ENCODE data around the gene SERPINA4.

Gene SERPINA4

GRCh38 chr14:94536836-94537235 lies 24.4 kb upstream of the SERPINA4 start:
- DNase-seq (ENCODE audit: low spot score), result no peak
- no peaks in the 10 kb centered on the region for H3K4me1 ChIP-seq (ENCODE audit: insufficient read depth, poor library complexity, severe bottlenecking)
- peak; percentile 34 for TF ChIP-seq CTCF (IDR thresholded peaks at IDR 0.05; ENCODE audit: poor library complexity, severe bottlenecking)
- no peak overlapping the region for H3K4me3 ChIP-seq (ENCODE audit: severe bottlenecking)
- H3K36me3 ChIP-seq (ENCODE audit: low read depth), result no peaks in the 10 kb centered on the region
- ATAC-seq (ENCODE audit: low read depth), result no peak
- no peaks in the 10 kb centered on the region for H3K27me3 ChIP-seq (ENCODE audit: insufficient read depth, poor library complexity, severe bottlenecking)
- no peaks in the 10 kb centered on the region for H3K9me3 ChIP-seq (ENCODE audit: severe bottlenecking)
- H3K27ac ChIP-seq (ENCODE audit: poor library complexity, severe bottlenecking), result no peak overlapping the region

- no peaks in the 10 kb centered on the region for H3K9me3 ChIP-seq (ENCODE audit: severe bottlenecking)
- TF ChIP-seq CTCF (IDR thresholded peaks at IDR 0.05; ENCODE audit: poor library complexity, severe bottlenecking), result no peak
- no peak overlapping the region for H3K4me3 ChIP-seq (ENCODE audit: severe bottlenecking)
- no peak overlapping the region for H3K27ac ChIP-seq (ENCODE audit: poor library complexity, severe bottlenecking)
- no peaks in the 10 kb centered on the region for H3K36me3 ChIP-seq (ENCODE audit: low read depth)
- DNase-seq (ENCODE audit: low spot score) (no peak), ATAC-seq (ENCODE audit: low read depth) (no peak)
- peaks cover 3% of the 10 kb centered on the region for H3K4me1 ChIP-seq (ENCODE audit: insufficient read depth, poor library complexity, severe bottlenecking)
- H3K27me3 ChIP-seq (ENCODE audit: insufficient read depth, poor library complexity, severe bottlenecking), result no peaks in the 10 kb centered on the region
These were observed 23.0 kb upstream of the SERPINA4 start for GRCh38 chr14:94538070-94538740.

GRCh38 chr14:94539181-94539580 lies 22.1 kb upstream of the SERPINA4 start:
- no peak overlapping the region for H3K4me3 ChIP-seq (ENCODE audit: severe bottlenecking)
- H3K9me3 ChIP-seq (ENCODE audit: severe bottlenecking), result no peaks in the 10 kb centered on the region
- ATAC-seq (ENCODE audit: low read depth) (no peak), DNase-seq (ENCODE audit: low spot score) (no peak)
- H3K4me1 ChIP-seq (ENCODE audit: insufficient read depth, poor library complexity, severe bottlenecking), result peaks cover 3% of the 10 kb centered on the region
- H3K36me3 ChIP-seq (ENCODE audit: low read depth), result no peaks in the 10 kb centered on the region
- TF ChIP-seq CTCF (IDR thresholded peaks at IDR 0.05; ENCODE audit: poor library complexity, severe bottlenecking), result no peak
- H3K27ac ChIP-seq (ENCODE audit: poor library complexity, severe bottlenecking), result no peak overlapping the region
- H3K27me3 ChIP-seq (ENCODE audit: insufficient read depth, poor library complexity, severe bottlenecking), result no peaks in the 10 kb centered on the region

- Histone ChIP-seq H3K9me3 (ENCODE audit: severe bottlenecking) (no peaks in the 10 kb centered on the region), H3K4me1 (ENCODE audit: insufficient read depth, poor library complexity, severe bottlenecking) (peaks cover 3% of the 10 kb centered on the region), H3K27me3 (ENCODE audit: insufficient read depth, poor library complexity, severe bottlenecking) (no peaks in the 10 kb centered on the region), H3K36me3 (ENCODE audit: low read depth) (no peaks in the 10 kb centered on the region), H3K27ac (ENCODE audit: poor library complexity, severe bottlenecking) (no peak overlapping the region), H3K4me3 (ENCODE audit: severe bottlenecking) (no peak overlapping the region)
- DNase-seq (ENCODE audit: low spot score), result no peak
- ATAC-seq (ENCODE audit: low read depth), result no peak
- TF ChIP-seq CTCF (IDR thresholded peaks at IDR 0.05; ENCODE audit: poor library complexity, severe bottlenecking), result no peak
These were observed 21.0 kb upstream of the SERPINA4 start for GRCh38 chr14:94540031-94540794.
